A673 (cell line): ENCODE measurements around the gene BABAM2. TPM values are rescaled to one million over a fixed set of nuclear protein-coding genes. Genes with fewer than 3 reads are reported as not detected.
A peak's percentile ranks its signal among the peaks of the same experiment; 100 is the strongest.

ENCODE experiments used
- BruUV-seq: library from RNA; stranded (reverse); fragments of 400-500 nt; replicated peaks from 2 replicates; lab custom pipeline; 2021; lab: Mats Ljungman, UMichigan
- CTCF ChIA-PET: fragments of 300-600 bp; sonication (Branson Sonifier 250); formaldehyde crosslinking; loops from one replicate; lab custom pipeline; 2022; ENCODE audit warnings: antibody characterized with exemption; lab: Charles Lee
- POLR2A ChIA-PET: fragments of 300-600 bp; sonication (Branson Sonifier 250); formaldehyde crosslinking; loops from one replicate; lab custom pipeline; 2022; ENCODE audit warnings: antibody characterized with exemption; ENCODE audit not compliant: low non-redundant PET; lab: Charles Lee
- DNase-seq: peaks from one replicate; pipeline ENCODE4 v3.0.0-alpha.2; 2015; ENCODE audit warnings: low spot score
- H3K27ac ChIP-seq: fragments of 200-600 bp; sonication (generic); 2 replicates; pipeline ENCODE4 v1.5.1; 2016; ENCODE audit warnings: mixed run types, low read depth, mild to moderate bottlenecking, mixed read lengths, antibody characterized with exemption, low read length; ENCODE audit not compliant: poor library complexity, severe bottlenecking
- H3K27me3 ChIP-seq: fragments of 200-600 bp; sonication (generic); replicated peaks from 2 replicates; pipeline ENCODE4 v1.6.1; 2017; ENCODE audit warnings: mixed run types, low read depth, mild to moderate bottlenecking, mixed read lengths, antibody characterized with exemption, low read length; ENCODE audit not compliant: insufficient read depth, poor library complexity
- H3K36me3 ChIP-seq: fragments of 200-600 bp; sonication (generic); 2 replicates; pipeline ENCODE4 v1.6.1; 2016; ENCODE audit warnings: mixed run types, mild to moderate bottlenecking, mixed read lengths, antibody characterized with exemption, low read length; ENCODE audit not compliant: insufficient read depth, poor library complexity, severe bottlenecking
- H3K4me1 ChIP-seq: fragments of 200-600 bp; sonication (generic); 2 replicates; pipeline ENCODE4 v1.6.1; 2017; ENCODE audit warnings: mixed run types, mild to moderate bottlenecking, mixed read lengths, antibody characterized with exemption, low read length; ENCODE audit not compliant: insufficient read depth, poor library complexity, severe bottlenecking
- H3K4me3 ChIP-seq: fragments of 200-600 bp; sonication (generic); 2 replicates; pipeline ENCODE4 v1.5.1; 2016; ENCODE audit warnings: low read depth, mixed run types, mild to moderate bottlenecking, mixed read lengths, low read length; ENCODE audit not compliant: poor library complexity, severe bottlenecking
- H3K9me3 ChIP-seq: fragments of 200-600 bp; sonication (generic); 2 replicates; pipeline ENCODE4 v1.6.1; 2016; ENCODE audit warnings: mixed run types, low read depth, mild to moderate bottlenecking, mixed read lengths, antibody characterized with exemption, low read length; ENCODE audit not compliant: poor library complexity, severe bottlenecking
- EZH2 ChIP-seq: fragments of 200-600 bp; sonication (generic); IDR thresholded peaks from 2 replicates; pipeline ENCODE4 v1.6.1; 2017; ENCODE audit warnings: borderline replicate concordance, low read depth, mild to moderate bottlenecking, mixed read lengths, antibody characterized with exemption, low read length; ENCODE audit not compliant: poor library complexity, severe bottlenecking
- intact Hi-C: fragments of 100-400 bp; cut with micrococcal nuclease; formaldehyde crosslinking; loops from one replicate; pipeline ENCODE4 v1.10.0; 2022; ENCODE audit not compliant: unreplicated experiment
- total RNA-seq: library from RNA; stranded (reverse); gene quantifications from 2 replicates; pipeline ENCODE4 v1.2.3, GENCODE V29; 2021
- TF ChIP-seq, protein P1 (sequence below): fragments of 300-800, 200-600 bp; sonication (generic); conservative IDR thresholded peaks from 2 replicates; pipeline ENCODE4 v1.5.1; 2017; ENCODE audit warnings: low read depth, mild to moderate bottlenecking, antibody characterized with exemption, low read length, moderate library complexity, mixed read lengths

Gene BABAM2
- total RNA-seq, 1 experiment from 2014 or later, result 21.8 TPM

DNA sequence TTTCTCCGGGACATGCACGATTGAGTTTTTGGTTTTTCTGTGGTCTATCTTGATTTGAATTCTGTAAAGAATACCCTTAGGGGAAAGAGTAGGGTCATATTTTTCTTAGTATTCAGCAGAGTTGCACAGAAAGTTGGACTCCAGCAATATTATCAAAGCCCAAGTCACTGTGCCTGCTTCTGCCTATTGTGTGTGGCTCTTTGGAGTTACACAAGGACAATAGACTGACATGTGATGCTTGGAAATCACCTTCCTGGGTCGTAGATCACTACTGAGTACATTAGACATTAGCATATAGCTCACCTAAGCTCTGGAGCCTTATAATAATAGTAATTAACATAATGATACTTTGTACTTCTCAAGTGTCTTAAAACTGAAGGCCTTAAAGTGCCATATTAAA, 263.3 kb downstream of the BABAM2 start:
- BruUV-seq, result no TSS peak
- Histone ChIP-seq H3K4me1 (no peaks in the 10 kb centered on the region), H3K27ac (no peak overlapping the region), H3K27me3 (no peaks in the 10 kb centered on the region), H3K9me3 (peaks cover 11% of the 10 kb centered on the region), H3K4me3 (no peak overlapping the region), H3K36me3 (no peaks in the 10 kb centered on the region)
- POLR2A ChIA-PET, result no interaction called here
- CTCF ChIA-PET, result no interaction called here
- intact Hi-C loops, result loop anchor here (2.0 kb wide), 1 partner anchor 243 kb away; no protein-coding TSS in a partner anchor
- DNase-seq, result no peak
- TF ChIP-seq, protein P1, sequence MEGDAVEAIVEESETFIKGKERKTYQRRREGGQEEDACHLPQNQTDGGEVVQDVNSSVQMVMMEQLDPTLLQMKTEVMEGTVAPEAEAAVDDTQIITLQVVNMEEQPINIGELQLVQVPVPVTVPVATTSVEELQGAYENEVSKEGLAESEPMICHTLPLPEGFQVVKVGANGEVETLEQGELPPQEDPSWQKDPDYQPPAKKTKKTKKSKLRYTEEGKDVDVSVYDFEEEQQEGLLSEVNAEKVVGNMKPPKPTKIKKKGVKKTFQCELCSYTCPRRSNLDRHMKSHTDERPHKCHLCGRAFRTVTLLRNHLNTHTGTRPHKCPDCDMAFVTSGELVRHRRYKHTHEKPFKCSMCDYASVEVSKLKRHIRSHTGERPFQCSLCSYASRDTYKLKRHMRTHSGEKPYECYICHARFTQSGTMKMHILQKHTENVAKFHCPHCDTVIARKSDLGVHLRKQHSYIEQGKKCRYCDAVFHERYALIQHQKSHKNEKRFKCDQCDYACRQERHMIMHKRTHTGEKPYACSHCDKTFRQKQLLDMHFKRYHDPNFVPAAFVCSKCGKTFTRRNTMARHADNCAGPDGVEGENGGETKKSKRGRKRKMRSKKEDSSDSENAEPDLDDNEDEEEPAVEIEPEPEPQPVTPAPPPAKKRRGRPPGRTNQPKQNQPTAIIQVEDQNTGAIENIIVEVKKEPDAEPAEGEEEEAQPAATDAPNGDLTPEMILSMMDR, result no peak
- TF ChIP-seq EZH2, result no peak

DNA sequence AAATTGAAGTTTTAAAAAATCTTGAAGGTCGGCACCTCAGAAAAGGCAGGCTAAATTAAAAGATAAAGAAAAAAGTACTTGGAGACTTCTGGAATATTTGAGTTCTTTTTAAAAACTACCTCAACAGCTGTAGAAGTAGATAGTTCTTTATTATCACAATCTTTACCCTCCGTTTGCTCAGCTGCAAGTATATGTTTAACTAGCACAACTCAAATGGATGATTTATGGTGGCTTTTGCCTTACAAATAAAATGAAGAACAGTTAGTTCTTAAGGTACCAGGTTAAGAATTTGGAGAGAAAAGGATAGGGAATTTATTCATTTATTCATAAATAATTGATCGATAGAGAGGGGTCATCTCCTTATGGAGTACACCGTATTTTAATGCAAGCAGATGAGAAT, 264.6 kb downstream of the BABAM2 start:
- no peak for TF ChIP-seq EZH2
- TF ChIP-seq, protein P1, result no peak

DNA sequence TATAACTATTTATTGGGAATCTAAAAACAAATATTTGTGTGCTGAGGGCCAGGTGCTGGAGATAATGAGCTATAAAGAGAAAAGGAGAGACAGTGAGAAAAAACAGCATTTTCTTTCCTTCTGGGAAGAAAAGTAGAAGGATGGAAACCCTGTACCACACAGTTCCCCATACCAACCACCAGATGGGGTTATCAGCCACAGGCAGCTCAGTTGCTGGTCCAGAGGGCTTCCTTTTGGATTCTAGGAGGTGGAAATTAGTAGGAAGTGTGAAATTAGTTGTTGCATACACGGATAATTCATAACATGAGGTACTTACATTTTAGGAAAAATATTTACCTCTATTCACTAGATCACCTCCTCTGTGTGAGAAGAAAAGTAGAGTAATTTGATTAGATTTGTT, 265.1 kb downstream of the BABAM2 start:
- no peak overlapping the region for H3K27ac ChIP-seq
- no peaks in the 10 kb centered on the region for H3K27me3 ChIP-seq
- intact Hi-C loops, result loop anchor here (2.0 kb wide), 1 partner anchor 241 kb away; no protein-coding TSS in a partner anchor
- no peak overlapping the region for H3K4me3 ChIP-seq
- H3K9me3 ChIP-seq, result peaks cover 11% of the 10 kb centered on the region
- BruUV-seq, result no TSS peak
- peak; percentile 42 for DNase-seq
- H3K36me3 ChIP-seq, result no peaks in the 10 kb centered on the region
- no peak for TF ChIP-seq EZH2
- TF ChIP-seq, protein P1, result peak; percentile 66
- ChIA-PET CTCF (no interaction called here), POLR2A (no interaction called here)
- no peaks in the 10 kb centered on the region for H3K4me1 ChIP-seq

More for the DNA sequence above, 264.6 kb downstream of the BABAM2 start:
- Histone ChIP-seq H3K4me1 (no peaks in the 10 kb centered on the region), H3K27ac (no peak overlapping the region), H3K36me3 (no peaks in the 10 kb centered on the region), H3K4me3 (no peak overlapping the region), H3K27me3 (no peaks in the 10 kb centered on the region), H3K9me3 (peaks cover 11% of the 10 kb centered on the region)
- intact Hi-C loops, result loop anchor here (2.0 kb wide), 1 partner anchor 242 kb away; no protein-coding TSS in a partner anchor
- DNase-seq, result no peak
- POLR2A ChIA-PET, result no interaction called here
- CTCF ChIA-PET, result no interaction called here
- BruUV-seq, result no TSS peak
